HepG2 (cell line): ENCODE measurements around the gene MMS19. TPM values are rescaled to one million over a fixed set of nuclear protein-coding genes. Genes with fewer than 3 reads are reported as not detected.
"Not testable (repeated sequence)": the region's sequence is repeated elsewhere in the genome, so short reads cannot be mapped to it uniquely, and the experiment has no call there.

Experiments
- ATAC-seq: fragments of 200-7000 bp; cut with Tn5 transposase; 3 replicates; pipeline ENCODE4 v1.9.1; 2020; ENCODE audit warnings: mild to moderate bottlenecking, moderate library complexity
- BruUV-seq: library from RNA; stranded (reverse); fragments of 400-500 nt; replicated peaks from 2 replicates; lab custom pipeline; 2021; lab: Mats Ljungman, UMichigan
- CTCF ChIA-PET: fragments of 300-600 bp; formaldehyde crosslinking; extraction: SDS; loops from one replicate; lab custom pipeline; 2021; ENCODE audit warnings: low total read pairs, inconsistent platforms, low intra/inter-chr PET ratio; lab: Yijun Ruan, JAX
- POLR2A ChIA-PET: fragments of 350-600 bp; sonication (Branson Sonifier 250); formaldehyde crosslinking; loops from one replicate; lab custom pipeline; 2020; ENCODE audit warnings: antibody characterized with exemption, inconsistent platforms; lab: Yijun Ruan, JAX
- DNase-seq: peaks from one replicate; pipeline ENCODE4 v3.0.0-alpha.2; 2015; ENCODE audit warnings: low spot score
- FAIRE-seq: peaks from 3 replicates; lab custom pipeline; 2011; peaks lifted over from hg19 to GRCh38; lab: Jason Lieb, UNC
- H2AFZ ChIP-seq: one replicate; pipeline ENCODE4 v1.6.1; 2011; ENCODE audit warnings: low read length, inconsistent platforms
- H3K27ac ChIP-seq: fragments of 300-600 bp; 3 replicates; pipeline ENCODE4 v1.8.0; 2011; ENCODE audit warnings: mixed run types, mild to moderate bottlenecking, mixed read lengths, low read length, inconsistent platforms; ENCODE audit not compliant: insufficient read depth; ENCODE audit errors: extremely low read length
- H3K27me3 ChIP-seq, 2 experiments: fragments of 200-600 bp in 1 of 2; 2 replicates in 1 of 2; 3 replicates in 1 of 2; pipeline versions ENCODE4 v1.6.0 to v1.8.0; 2011; ENCODE audit warnings: low read length in 2 of 2, mild to moderate bottlenecking in 2 of 2, moderate library complexity in 2 of 2, inconsistent platforms in 1 of 2; ENCODE audit not compliant: insufficient read depth in 2 of 2, control insufficient read depth in 1 of 2
- H3K36me3 ChIP-seq, 2 experiments: fragments of 200-600 bp in 1 of 2; replicated peaks in 1 of 2; 2 replicates in 1 of 2; 3 replicates in 1 of 2; pipeline versions ENCODE4 v1.5.1 to v1.8.0; 2011; ENCODE audit warnings: low read length in 2 of 2, inconsistent platforms in 1 of 2; ENCODE audit not compliant: insufficient read depth in 2 of 2, control insufficient read depth in 1 of 2
- H3K4me1 ChIP-seq: 2 replicates; pipeline ENCODE4 v1.5.1; 2012; ENCODE audit warnings: low read length, inconsistent platforms; ENCODE audit not compliant: insufficient read depth
- H3K4me2 ChIP-seq: 2 replicates; pipeline ENCODE4 v1.6.0; 2011; ENCODE audit warnings: low read depth, low read length, inconsistent platforms
- H3K4me3 ChIP-seq, 3 experiments: fragments of 200-600 bp in 1 of 3; sonication (generic), shearing (Covaris generic) in 1 of 3; replicated peaks in 1 of 3; 2 replicates each; pipeline ENCODE4 v1.5.1; 2011 to 2016; ENCODE audit warnings: low read length in 3 of 3, inconsistent platforms in 2 of 3, low read depth in 2 of 3, mild to moderate bottlenecking in 2 of 3, control low read depth in 1 of 3, mixed read lengths in 1 of 3; ENCODE audit not compliant: insufficient read depth in 1 of 3
- H3K79me2 ChIP-seq: one replicate; pipeline ENCODE4 v1.6.1; 2011; ENCODE audit warnings: low read length, inconsistent platforms; ENCODE audit not compliant: insufficient read depth
- H3K9ac ChIP-seq: 2 replicates; pipeline ENCODE4 v1.6.0; 2011; ENCODE audit warnings: mild to moderate bottlenecking, low read depth, low read length, inconsistent platforms; ENCODE audit not compliant: insufficient read depth
- H3K9me3 ChIP-seq: 2 replicates; pipeline ENCODE4 v1.5.1; 2012; ENCODE audit warnings: mild to moderate bottlenecking, low read length
- H4K20me1 ChIP-seq: 2 replicates; pipeline ENCODE4 v1.6.0; 2011; ENCODE audit warnings: inconsistent platforms, mild to moderate bottlenecking, low read length, moderate library complexity; ENCODE audit not compliant: insufficient read depth
- ETV5 ChIP-seq: IDR thresholded peaks from 2 replicates; pipeline ENCODE4 v1.6.1; 2018; ENCODE audit warnings: missing biosample characterization, missing genetic modification reagents, inconsistent platforms, borderline replicate concordance
- FOXA3 ChIP-seq: IDR thresholded peaks from 2 replicates; pipeline ENCODE4 v1.6.1; 2016; ENCODE audit warnings: missing genetic modification reagents, missing compliant biosample characterization
- WGBS: methylation state at CpG from one replicate; pipeline ENCODE4 v1.1.6; 2017; ENCODE audit warnings: low lambda C conversion rate; 5-methylcytosine and 5-hydroxymethylcytosine counted together
- in situ Hi-C: cut with HindIII; loops from 2 replicates; pipeline ENCODE4 v1.10.0; 2017; ENCODE audit warnings: low pct_unique_long_range_greater_than_20kb; ENCODE audit not compliant: extremely low pct_ligation_motif_present
- intact Hi-C: fragments of 100-400 bp; cut with micrococcal nuclease; formaldehyde crosslinking; loops from one replicate; pipeline ENCODE4 v1.10.0; 2022; ENCODE audit not compliant: unreplicated experiment
- polyA plus RNA-seq, 8 experiments: library from polyadenylated mRNA; depleted of rRNA in 3 of 8; stranded (reverse) in 7 of 8; unstranded in 1 of 8; fragments of >200 nt; fragmentation: Illumina TruSeq in 4 of 8; extraction: Trizol in 4 of 8; gene quantifications; 2 replicates each; pipeline versions ENCODE4 v1.2.1 to v1.2.3, GENCODE V29; 2011 to 2016; ENCODE audit warnings: low read depth in 4 of 8, missing spikeins in 1 of 8, mixed read lengths in 1 of 8; ENCODE audit not compliant: insufficient read depth in 1 of 8
- total RNA-seq, 5 experiments: library from RNA; depleted of rRNA; stranded (reverse); fragments of >200 nt; fragmentation: Illumina TruSeq; extraction: Trizol; gene quantifications; 2 replicates each; pipeline ENCODE4 v1.2.3, GENCODE V29; 2016; ENCODE audit warnings: low read depth in 1 of 5
- TF ChIP-seq, protein P1 (sequence below): IDR thresholded peaks from 2 replicates; pipeline ENCODE4 v1.4.0; 2020; ENCODE audit warnings: mild to moderate bottlenecking, missing genetic modification reagents

Gene MMS19
- total and polyA plus RNA-seq, 2 of the 13 experiments (the other 11 are each of a cell fraction or from before 2014, with no cell fraction given) = 76.4 to 107 TPM

DNA sequence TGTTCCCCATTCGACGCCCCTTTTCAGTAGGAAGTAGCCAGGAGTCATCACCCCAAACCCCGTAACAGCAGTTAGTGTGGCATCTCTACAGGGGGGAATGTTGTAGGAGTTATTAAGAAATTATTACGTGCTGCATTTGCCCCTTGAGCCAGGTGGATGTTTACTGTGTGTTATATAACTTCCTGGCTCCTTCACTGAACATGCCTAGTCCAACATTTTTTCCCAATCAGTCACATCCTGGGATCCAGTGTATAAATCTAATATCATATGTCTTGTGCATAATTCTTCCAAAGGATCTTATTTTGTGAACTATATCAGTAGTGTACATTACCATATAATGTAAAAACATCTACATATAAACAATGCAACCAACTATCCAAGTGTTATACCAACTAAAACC lies 18.8 kb downstream of the MMS19 start:
- not testable (repeated sequence) for H3K4me2 ChIP-seq
- 90% methylated on average over 4 of the region's 4 CpGs for WGBS
- TF ChIP-seq, protein P1, sequence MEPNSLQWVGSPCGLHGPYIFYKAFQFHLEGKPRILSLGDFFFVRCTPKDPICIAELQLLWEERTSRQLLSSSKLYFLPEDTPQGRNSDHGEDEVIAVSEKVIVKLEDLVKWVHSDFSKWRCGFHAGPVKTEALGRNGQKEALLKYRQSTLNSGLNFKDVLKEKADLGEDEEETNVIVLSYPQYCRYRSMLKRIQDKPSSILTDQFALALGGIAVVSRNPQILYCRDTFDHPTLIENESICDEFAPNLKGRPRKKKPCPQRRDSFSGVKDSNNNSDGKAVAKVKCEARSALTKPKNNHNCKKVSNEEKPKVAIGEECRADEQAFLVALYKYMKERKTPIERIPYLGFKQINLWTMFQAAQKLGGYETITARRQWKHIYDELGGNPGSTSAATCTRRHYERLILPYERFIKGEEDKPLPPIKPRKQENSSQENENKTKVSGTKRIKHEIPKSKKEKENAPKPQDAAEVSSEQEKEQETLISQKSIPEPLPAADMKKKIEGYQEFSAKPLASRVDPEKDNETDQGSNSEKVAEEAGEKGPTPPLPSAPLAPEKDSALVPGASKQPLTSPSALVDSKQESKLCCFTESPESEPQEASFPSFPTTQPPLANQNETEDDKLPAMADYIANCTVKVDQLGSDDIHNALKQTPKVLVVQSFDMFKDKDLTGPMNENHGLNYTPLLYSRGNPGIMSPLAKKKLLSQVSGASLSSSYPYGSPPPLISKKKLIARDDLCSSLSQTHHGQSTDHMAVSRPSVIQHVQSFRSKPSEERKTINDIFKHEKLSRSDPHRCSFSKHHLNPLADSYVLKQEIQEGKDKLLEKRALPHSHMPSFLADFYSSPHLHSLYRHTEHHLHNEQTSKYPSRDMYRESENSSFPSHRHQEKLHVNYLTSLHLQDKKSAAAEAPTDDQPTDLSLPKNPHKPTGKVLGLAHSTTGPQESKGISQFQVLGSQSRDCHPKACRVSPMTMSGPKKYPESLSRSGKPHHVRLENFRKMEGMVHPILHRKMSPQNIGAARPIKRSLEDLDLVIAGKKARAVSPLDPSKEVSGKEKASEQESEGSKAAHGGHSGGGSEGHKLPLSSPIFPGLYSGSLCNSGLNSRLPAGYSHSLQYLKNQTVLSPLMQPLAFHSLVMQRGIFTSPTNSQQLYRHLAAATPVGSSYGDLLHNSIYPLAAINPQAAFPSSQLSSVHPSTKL = 0 out of 2 replicates have a peak, but pooled peaks have one; percentile 20
- peak; percentile 63; the same call in 1 of the 2 replicates for TF ChIP-seq ETV5 (CRISPR knock-in tag)
- peak; percentile 10; the same call in 1 of the 2 replicates for TF ChIP-seq FOXA3 (CRISPR knock-in tag)
- TF ChIP-seq, all 625 proteins: peak for 3; not testable (repeated sequence) for 622
- H3K4me3 ChIP-seq, DNase-seq, H4K20me1 ChIP-seq, H3K27me3 ChIP-seq, H2AFZ ChIP-seq, ATAC-seq, FAIRE-seq, CTCF ChIA-PET, H3K9ac ChIP-seq, intact Hi-C loops, H3K9me3 ChIP-seq, BruUV-seq, in situ Hi-C loops, POLR2A ChIA-PET, H3K27ac ChIP-seq: not testable (repeated sequence)
- Histone ChIP-seq H3K4me1 (peaks cover 14% of the 10 kb centered on the region), H3K36me3 (peaks cover 25 to 82% of the 10 kb centered on the region in 2 experiments), H3K79me2 (peaks cover 11% of the 10 kb centered on the region)
